Stimulated activated naive CD8-positive, alpha-beta T cell treated with anti-CD3 and anti-CD28 coated beads, Interleukin-15, amount 100 ng/mL, for 72 hours (primary cell): ENCODE results near the gene SRA1.
"Not testable (repeated sequence)": the region's sequence is repeated elsewhere in the genome, so short reads cannot be mapped to it uniquely, and the experiment has no call there.

Experiments
- ATAC-seq: fragments of 150-1000 bp; cut with Tn5 transposase; 2 replicates; pipeline ENCODE4 v1.10.0; 2021; ENCODE audit warnings: mild to moderate bottlenecking, moderate library complexity
- DNase-seq, 2 donors: peaks; one replicate each; pipeline ENCODE4 v3.0.0; 2021 to 2022
- H3K27ac Mint-ChIP-seq, 2 donors: one replicate each; pipeline ENCODE4 v1.8.0; 2022; ENCODE audit warnings: mild to moderate bottlenecking in 2 of 2, mixed read lengths in 2 of 2, moderate library complexity in 2 of 2
- H3K27me3 Mint-ChIP-seq: one replicate; pipeline ENCODE4 v1.8.0; 2022; ENCODE audit warnings: mixed read lengths
- H3K4me1 Mint-ChIP-seq: one replicate; pipeline ENCODE4 v1.8.0; 2022; ENCODE audit warnings: mild to moderate bottlenecking, mixed read lengths
- H3K4me3 Mint-ChIP-seq, 2 donors: one replicate each; pipeline ENCODE4 v1.8.0; 2022; ENCODE audit warnings: mild to moderate bottlenecking in 2 of 2, mixed read lengths in 2 of 2, moderate library complexity in 1 of 2
- H3K9me3 Mint-ChIP-seq, 2 donors: one replicate each; pipeline ENCODE4 v1.8.0; 2022; ENCODE audit warnings: mixed read lengths in 2 of 2

Gene SRA1

GRCh38 chr5:140557136-140557805, at the start of gene SRA1:
SRA1 (minus strand) TSS chr5:140557473; CDS start chr5:140557452, 21 bp downstream.
- Mint-ChIP-seq H3K9me3 (no peaks in the 10 kb centered on the region), H3K4me3 (peak within 1 kb of the TSS; percentile 78 to 90), H3K27ac (peak within 1 kb of the TSS; percentile 95 to 97), H3K27me3 (no peaks in the 10 kb centered on the region), H3K4me1 (peaks cover 50% of the 10 kb centered on the region)
- DNase-seq (peak; percentile 82 to 87), ATAC-seq (peak; percentile 93)

GRCh38 chr5:140607031-140607430, 49.8 kb upstream of the SRA1 start:
- H3K4me1 Mint-ChIP-seq: peaks cover 11% of the 10 kb centered on the region
- H3K27ac Mint-ChIP-seq: no peak overlapping the region
- peaks cover 12% of the 10 kb centered on the region for H3K27me3 Mint-ChIP-seq
- no peak overlapping the region for H3K4me3 Mint-ChIP-seq
- DNase-seq (no peak), ATAC-seq (no peak)
- no peaks in the 10 kb centered on the region for H3K9me3 Mint-ChIP-seq

DNA sequence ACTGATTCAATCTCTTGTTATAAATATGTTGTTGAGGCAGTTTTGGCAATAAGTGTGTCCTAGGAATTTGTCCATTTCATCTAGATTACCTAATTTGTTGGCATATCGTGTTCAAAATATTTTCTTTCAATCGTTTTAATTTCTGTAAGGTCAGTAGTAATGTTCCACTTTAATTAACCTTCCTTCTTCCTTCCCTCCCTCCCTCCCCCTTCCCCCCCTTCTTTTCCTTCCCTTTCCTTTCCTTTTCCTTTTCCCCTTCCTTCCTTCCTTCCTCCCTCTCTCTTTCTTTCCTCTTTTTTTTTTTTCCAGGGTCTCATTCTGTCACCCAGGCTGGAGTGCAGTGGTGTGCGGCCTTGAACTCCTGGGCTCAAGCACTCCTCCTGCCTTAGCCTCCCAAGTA, 48.6 kb upstream of the SRA1 start:
- Mint-ChIP-seq H3K27me3 (peaks cover under 1% of the 10 kb centered on the region), H3K27ac (no peak overlapping the region), H3K9me3 (no peaks in the 10 kb centered on the region), H3K4me3 (no peak overlapping the region), H3K4me1 (no peaks in the 10 kb centered on the region)
- DNase-seq: no peak
- no peak for ATAC-seq

DNA sequence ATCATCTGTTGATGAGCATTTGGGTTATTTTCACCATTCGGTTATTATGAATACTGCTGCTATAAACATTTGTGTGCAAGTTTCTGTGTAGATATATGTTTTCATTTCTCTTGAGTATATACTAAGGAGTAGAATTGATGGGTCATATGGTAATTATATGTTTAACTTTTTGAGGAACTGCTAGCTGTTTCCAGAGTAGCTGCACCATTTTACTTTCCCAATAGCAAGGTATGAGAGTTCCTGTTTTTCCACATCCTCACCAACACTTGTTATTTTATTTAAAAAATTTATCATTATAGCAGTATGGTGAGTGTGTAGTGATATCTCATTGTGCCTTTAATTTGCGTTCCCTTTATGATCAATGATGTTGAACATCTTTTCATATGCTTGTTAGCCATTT, 46.5 kb upstream of the SRA1 start:
- H3K4me3 Mint-ChIP-seq: no peak overlapping the region
- ATAC-seq (no peak), DNase-seq (no peak)
- H3K27ac Mint-ChIP-seq: no peak overlapping the region
- H3K27me3 Mint-ChIP-seq: no peaks in the 10 kb centered on the region
- H3K9me3 Mint-ChIP-seq: no peaks in the 10 kb centered on the region
- no peaks in the 10 kb centered on the region for H3K4me1 Mint-ChIP-seq

- not testable (repeated sequence) for H3K9me3 Mint-ChIP-seq, H3K27me3 Mint-ChIP-seq, DNase-seq, H3K27ac Mint-ChIP-seq, H3K4me3 Mint-ChIP-seq, ATAC-seq, H3K4me1 Mint-ChIP-seq
These were observed 46.1 kb upstream of the SRA1 start for GRCh38 chr5:140603446-140603698.

DNA sequence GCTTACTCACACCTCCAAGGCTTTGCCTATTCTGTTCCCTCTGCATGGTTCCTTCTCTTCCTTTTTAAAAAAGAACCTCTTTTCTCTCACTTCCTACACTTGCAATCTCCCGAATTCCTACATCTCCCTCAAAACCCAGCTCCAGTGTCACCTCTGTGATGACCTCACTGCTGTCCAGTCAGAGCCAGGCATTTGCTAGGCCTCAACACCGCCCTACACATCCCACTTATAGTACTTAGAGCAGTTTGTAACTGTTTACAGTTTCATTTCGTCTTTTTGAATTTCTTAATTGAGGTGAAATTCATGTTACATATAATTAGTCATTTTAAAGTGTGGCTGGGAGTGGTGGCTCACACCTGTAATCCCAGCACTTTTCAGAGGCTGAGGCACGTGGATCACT, 44.9 kb upstream of the SRA1 start:
- Mint-ChIP-seq H3K9me3 (no peaks in the 10 kb centered on the region), H3K27me3 (no peaks in the 10 kb centered on the region), H3K4me3 (no peak overlapping the region), H3K27ac (peak overlapping the region in 1 of 2 donors; percentile 7), H3K4me1 (no peaks in the 10 kb centered on the region)
- DNase-seq (no peak), ATAC-seq (no peak)

DNA sequence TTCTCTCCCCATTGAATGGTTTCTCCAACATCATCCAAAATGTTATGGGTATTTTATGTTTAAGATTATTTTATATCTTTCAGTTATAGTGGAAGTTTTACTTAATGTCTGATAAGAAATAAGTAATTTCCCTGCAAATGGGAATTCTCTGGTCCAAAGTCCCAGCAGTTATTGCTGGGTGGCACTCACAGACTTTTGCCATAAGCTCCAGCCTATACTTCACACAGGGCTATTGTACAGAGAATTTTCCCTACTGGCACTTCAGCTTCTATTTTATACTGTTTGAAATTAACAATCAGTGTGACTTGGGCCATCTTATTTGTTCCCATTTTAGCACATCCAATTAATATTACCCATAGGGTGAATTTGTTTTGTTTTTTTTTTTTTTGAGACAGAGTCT, 42.8 kb upstream of the SRA1 start:
- H3K27ac Mint-ChIP-seq: no peak overlapping the region
- no peaks in the 10 kb centered on the region for H3K27me3 Mint-ChIP-seq
- no peaks in the 10 kb centered on the region for H3K9me3 Mint-ChIP-seq
- H3K4me3 Mint-ChIP-seq: no peak overlapping the region
- ATAC-seq (no peak), DNase-seq (no peak)
- H3K4me1 Mint-ChIP-seq: peaks cover 8% of the 10 kb centered on the region

GRCh38 chr5:140598836-140599235, 41.6 kb upstream of the SRA1 start:
- H3K27me3 Mint-ChIP-seq: no peaks in the 10 kb centered on the region
- DNase-seq: no peak

GRCh38 chr5:140596321-140596741, 39.1 kb upstream of the SRA1 start:
- no peaks in the 10 kb centered on the region for H3K9me3 Mint-ChIP-seq
- H3K4me3 Mint-ChIP-seq: no peak overlapping the region
- peaks cover 8% of the 10 kb centered on the region for H3K4me1 Mint-ChIP-seq
- no peak for DNase-seq
- H3K27me3 Mint-ChIP-seq: no peaks in the 10 kb centered on the region
- H3K27ac Mint-ChIP-seq: no peak overlapping the region
- no peak for ATAC-seq

More at GRCh38 chr5:140598836-140599235, 41.6 kb upstream of the SRA1 start:
- Mint-ChIP-seq H3K9me3 (no peaks in the 10 kb centered on the region), H3K4me1 (peaks cover 8% of the 10 kb centered on the region), H3K4me3 (no peak overlapping the region), H3K27ac (no peak overlapping the region)
- no peak for ATAC-seq

GRCh38 chr5:140595538-140596300, 38.4 kb upstream of the SRA1 start:
- no peak overlapping the region for H3K27ac Mint-ChIP-seq
- no peak for ATAC-seq
- no peak for DNase-seq

DNA sequence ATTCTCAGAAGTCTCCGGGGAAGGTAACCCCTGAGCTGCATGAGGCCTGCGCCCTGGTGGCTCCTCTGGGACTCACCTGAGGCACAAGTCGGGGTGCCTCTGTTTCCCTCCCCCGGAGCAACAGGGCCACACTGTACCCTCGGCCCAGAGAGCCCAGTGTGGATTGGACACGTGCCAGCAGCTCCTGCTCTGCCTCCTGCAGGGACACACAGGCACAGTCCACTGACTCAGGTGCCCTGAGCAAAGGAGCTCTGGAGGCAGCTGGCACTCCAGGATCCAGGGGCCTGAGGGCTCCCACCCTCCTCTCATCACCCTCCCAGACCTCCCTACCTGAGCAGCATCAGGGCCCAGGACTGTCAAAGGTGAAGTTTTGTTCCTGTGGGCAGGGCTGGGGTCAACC, 36.9 kb upstream of the SRA1 start:
- Mint-ChIP-seq H3K27ac (no peak overlapping the region), H3K9me3 (no peaks in the 10 kb centered on the region), H3K4me1 (peaks cover 8% of the 10 kb centered on the region), H3K27me3 (no peaks in the 10 kb centered on the region), H3K4me3 (no peak overlapping the region)
- ATAC-seq (no peak), DNase-seq (no peak)

More at GRCh38 chr5:140595538-140596300, 38.4 kb upstream of the SRA1 start:
- H3K27me3 Mint-ChIP-seq: no peaks in the 10 kb centered on the region
- no peak overlapping the region for H3K4me3 Mint-ChIP-seq
- H3K9me3 Mint-ChIP-seq: no peaks in the 10 kb centered on the region
- H3K4me1 Mint-ChIP-seq: peaks cover 8% of the 10 kb centered on the region

DNA sequence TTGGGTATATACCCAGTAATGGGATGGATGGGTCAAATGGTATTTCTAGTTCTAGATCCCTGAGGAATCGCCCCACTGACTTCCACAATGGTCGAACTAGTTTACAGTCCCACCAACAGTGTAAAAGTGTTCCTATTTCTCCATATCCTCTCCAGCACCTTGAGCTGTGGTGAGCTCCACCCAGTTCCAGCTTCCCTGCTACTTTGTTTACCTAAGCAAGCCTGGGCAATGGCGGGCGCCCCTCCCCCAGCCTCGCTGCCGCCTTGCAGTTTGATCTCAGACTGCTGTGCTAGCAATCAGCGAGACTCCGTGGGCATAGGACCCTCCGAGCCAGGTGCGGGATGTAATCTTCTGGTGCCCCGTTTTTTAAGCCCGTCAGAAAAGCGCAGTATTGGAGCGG, 35.8 kb upstream of the SRA1 start:
- H3K9me3 Mint-ChIP-seq, ATAC-seq, H3K27me3 Mint-ChIP-seq, H3K27ac Mint-ChIP-seq, H3K4me1 Mint-ChIP-seq, DNase-seq: not testable (repeated sequence)
- peak overlapping the region in 1 of 2 donors; percentile 44 for H3K4me3 Mint-ChIP-seq

- Mint-ChIP-seq H3K9me3 (no peaks in the 10 kb centered on the region), H3K27me3 (no peaks in the 10 kb centered on the region), H3K4me1 (peaks cover 8% of the 10 kb centered on the region), H3K4me3 (no peak overlapping the region), H3K27ac (no peak overlapping the region)
- DNase-seq: no peak
- no peak for ATAC-seq
These were observed 34.6 kb upstream of the SRA1 start for GRCh38 chr5:140591747-140592372.

DNA sequence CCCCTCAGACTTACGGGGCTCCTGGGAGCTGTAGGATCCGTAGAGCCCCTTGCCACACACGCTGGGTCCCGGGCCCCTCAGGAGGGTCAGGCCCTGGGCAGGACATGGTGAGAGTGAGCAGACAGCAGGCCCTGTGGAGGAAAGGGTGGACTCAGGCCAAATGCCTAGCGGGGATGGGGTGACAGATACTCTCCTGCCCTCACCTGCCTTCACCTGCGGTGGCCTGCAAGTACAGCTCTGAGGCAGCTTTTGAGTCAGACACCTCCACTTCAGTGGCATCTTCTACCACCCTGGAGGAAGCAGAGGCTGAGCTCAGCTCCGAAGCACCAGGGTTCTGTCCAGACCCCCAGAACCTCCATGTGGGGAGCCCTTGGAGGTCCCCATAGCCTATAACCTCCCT, 33.6 kb upstream of the SRA1 start:
- Mint-ChIP-seq H3K4me1 (peaks cover 7% of the 10 kb centered on the region), H3K9me3 (no peaks in the 10 kb centered on the region), H3K27ac (no peak overlapping the region), H3K4me3 (no peak overlapping the region), H3K27me3 (no peaks in the 10 kb centered on the region)
- DNase-seq: no peak
- no peak for ATAC-seq

DNA sequence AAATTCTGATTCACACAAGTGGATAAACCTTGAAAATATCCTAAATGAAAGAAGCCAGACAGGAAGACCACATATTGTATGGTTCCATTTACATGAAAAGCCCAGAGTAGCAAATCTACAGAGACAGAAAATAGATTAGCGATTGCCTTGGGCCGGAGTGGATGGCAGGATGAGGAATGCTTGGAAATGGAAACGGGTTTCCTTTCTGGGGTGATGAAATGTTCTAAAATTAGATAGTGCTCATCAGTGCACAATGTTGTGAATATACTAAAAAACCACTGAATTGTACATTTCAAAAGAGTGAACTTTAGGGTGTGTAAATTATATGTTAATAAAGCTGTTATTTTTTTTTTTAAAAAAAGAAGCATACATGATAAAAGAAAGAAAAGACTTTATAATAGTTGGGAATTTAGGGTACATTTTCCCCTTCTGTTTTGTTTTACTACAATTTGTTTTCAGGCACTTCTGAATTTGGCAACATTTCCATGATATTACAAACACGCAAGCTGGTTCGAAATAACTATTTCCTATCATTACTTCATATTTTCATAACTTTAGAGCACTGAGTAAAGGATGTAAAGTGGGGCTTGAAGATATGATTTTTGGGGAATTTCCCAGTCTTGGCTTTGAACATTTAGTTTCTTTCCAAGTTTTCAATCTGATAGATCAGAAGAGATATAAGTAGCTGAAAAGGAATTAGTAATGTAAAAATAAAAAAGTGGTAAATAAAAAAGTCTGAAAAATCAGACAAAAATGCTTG, 31.2 kb upstream of the SRA1 start:
- DNase-seq: no peak
- Mint-ChIP-seq H3K27me3 (peaks cover 2% of the 10 kb centered on the region), H3K27ac (no peak overlapping the region), H3K4me1 (no peaks in the 10 kb centered on the region), H3K4me3 (no peak overlapping the region), H3K9me3 (no peaks in the 10 kb centered on the region)
- no peak for ATAC-seq

DNA sequence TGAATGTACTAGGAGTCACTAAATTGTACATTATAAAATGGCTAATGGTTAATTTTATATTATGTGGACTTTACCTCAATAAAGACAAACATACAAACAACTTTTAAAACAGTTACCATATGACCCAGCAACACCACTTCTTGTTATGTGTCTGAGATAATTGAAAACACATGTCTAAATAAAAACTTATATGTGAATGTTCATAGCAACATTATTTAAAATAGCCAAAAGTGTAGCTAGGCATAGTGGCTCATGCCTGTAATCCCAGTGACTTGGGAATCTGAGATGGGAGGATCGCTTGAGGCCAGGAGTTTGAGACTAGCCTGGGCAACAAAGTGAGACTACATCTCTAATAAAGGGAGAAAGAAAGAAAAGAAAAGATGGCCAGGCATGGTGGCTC, 30.2 kb upstream of the SRA1 start:
- Mint-ChIP-seq H3K4me1 (no peaks in the 10 kb centered on the region), H3K9me3 (no peaks in the 10 kb centered on the region), H3K27me3 (peaks cover 8% of the 10 kb centered on the region), H3K27ac (no peak overlapping the region), H3K4me3 (no peak overlapping the region)
- ATAC-seq: no peak
- DNase-seq: no peak
